Left ventricle myocardium inferior (tissue), 1 donor: ENCODE data around the gene KLHL6. TPM values are rescaled to one million over a fixed set of nuclear protein-coding genes. Genes with fewer than 3 reads are reported as not detected.
A peak's percentile ranks its signal among the peaks of the same experiment; 100 is the strongest.

ENCODE experiments used
- DNase-seq: peaks from one replicate; pipeline ENCODE4 v3.0.0-alpha.2; 2020
- H3K27ac ChIP-seq: fragments of 200-600 bp; replicated peaks from 2 replicates; pipeline ENCODE4 v1.8.0; 2021
- H3K27me3 ChIP-seq: fragments of 200-600 bp; 2 replicates; pipeline ENCODE4 v1.8.0; 2021; ENCODE audit warnings: low read depth
- H3K36me3 ChIP-seq: fragments of 200-600 bp; 2 replicates; pipeline ENCODE4 v1.8.0; 2021
- H3K4me1 ChIP-seq: fragments of 200-600 bp; 2 replicates; pipeline ENCODE4 v1.8.0; 2021
- H3K4me3 ChIP-seq: fragments of 200-600 bp; 2 replicates; pipeline ENCODE4 v1.8.0; 2021; ENCODE audit warnings: mild to moderate bottlenecking, moderate library complexity
- H3K9me3 ChIP-seq: fragments of 200-600 bp; replicated peaks from 2 replicates; pipeline ENCODE4 v1.8.0; 2021
- intact Hi-C: fragments of 100-400 bp; cut with micrococcal nuclease; formaldehyde crosslinking; loops from one replicate; pipeline ENCODE4 v1.11.0; 2022
- total RNA-seq: library from RNA; stranded (reverse); fragmentation: NEBNext Ultra II Directional; extraction: Animal tissue kit (Norgen Biotek cat#: 25700); gene quantifications from one replicate; pipeline ENCODE4 v1.2.1, GENCODE V29; 2021
- TF ChIP-seq, protein P1 (sequence below): fragments of 200-600 bp; IDR thresholded peaks from 2 replicates; pipeline ENCODE4 v1.8.0; 2021; ENCODE audit warnings: antibody characterized with exemption, mild to moderate bottlenecking, borderline replicate concordance
- donor health status: DM: no; HTN: yes; CAD: no; lungs with severe emphysema.

KLHL6 gene
- total RNA-seq, 1 donor from 2014 or later, result 0.69 TPM

- Histone ChIP-seq H3K4me3 (no peak overlapping the region), H3K9me3 (no peaks in the 10 kb centered on the region), H3K4me1 (peaks cover 21% of the 10 kb centered on the region), H3K27me3 (no peaks in the 10 kb centered on the region), H3K27ac (peak overlapping the region; percentile 83), H3K36me3 (no peaks in the 10 kb centered on the region)
- intact Hi-C loops, result no loop called here
- TF ChIP-seq, protein P1, sequence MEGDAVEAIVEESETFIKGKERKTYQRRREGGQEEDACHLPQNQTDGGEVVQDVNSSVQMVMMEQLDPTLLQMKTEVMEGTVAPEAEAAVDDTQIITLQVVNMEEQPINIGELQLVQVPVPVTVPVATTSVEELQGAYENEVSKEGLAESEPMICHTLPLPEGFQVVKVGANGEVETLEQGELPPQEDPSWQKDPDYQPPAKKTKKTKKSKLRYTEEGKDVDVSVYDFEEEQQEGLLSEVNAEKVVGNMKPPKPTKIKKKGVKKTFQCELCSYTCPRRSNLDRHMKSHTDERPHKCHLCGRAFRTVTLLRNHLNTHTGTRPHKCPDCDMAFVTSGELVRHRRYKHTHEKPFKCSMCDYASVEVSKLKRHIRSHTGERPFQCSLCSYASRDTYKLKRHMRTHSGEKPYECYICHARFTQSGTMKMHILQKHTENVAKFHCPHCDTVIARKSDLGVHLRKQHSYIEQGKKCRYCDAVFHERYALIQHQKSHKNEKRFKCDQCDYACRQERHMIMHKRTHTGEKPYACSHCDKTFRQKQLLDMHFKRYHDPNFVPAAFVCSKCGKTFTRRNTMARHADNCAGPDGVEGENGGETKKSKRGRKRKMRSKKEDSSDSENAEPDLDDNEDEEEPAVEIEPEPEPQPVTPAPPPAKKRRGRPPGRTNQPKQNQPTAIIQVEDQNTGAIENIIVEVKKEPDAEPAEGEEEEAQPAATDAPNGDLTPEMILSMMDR, result no peak
- no peak for DNase-seq
Observed at GRCh38 chr3:183551930-183552329, 3.6 kb downstream of the KLHL6 start.

DNA sequence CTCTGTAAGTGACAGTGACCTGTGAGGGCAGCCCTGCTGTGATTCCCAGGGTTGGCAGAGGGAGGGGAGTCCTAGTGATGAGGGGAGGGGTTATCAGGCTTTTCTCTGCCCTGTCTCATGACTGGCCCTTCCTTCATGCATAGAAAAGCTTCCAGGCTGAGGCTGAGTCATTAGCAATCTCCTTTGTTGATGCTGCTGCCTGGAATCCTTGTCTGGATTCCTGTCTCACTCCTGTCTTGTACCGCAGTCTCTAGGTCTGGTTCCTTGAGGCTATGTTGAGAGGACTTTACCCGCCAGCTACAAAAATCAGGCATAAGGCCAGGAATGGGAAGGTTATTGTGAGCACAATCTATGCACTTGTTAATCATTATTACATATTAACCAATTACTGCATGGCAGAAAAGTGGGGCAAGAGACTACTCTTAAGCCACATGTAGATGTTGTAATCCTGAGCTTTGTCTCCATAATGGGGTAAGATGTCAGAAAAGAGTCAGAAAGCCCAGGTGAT is 7.2 kb downstream of the KLHL6 start:
- H3K4me1 ChIP-seq, result peaks cover 6% of the 10 kb centered on the region

GRCh38 chr3:183546625-183547024 is 8.9 kb downstream of the KLHL6 start:
- Histone ChIP-seq H3K9me3 (no peaks in the 10 kb centered on the region), H3K36me3 (no peaks in the 10 kb centered on the region), H3K4me3 (no peak overlapping the region), H3K27ac (no peak overlapping the region), H3K27me3 (peaks cover 7% of the 10 kb centered on the region), H3K4me1 (peaks cover 11% of the 10 kb centered on the region)
- intact Hi-C loops, result no loop called here
- TF ChIP-seq, protein P1, result no peak
- DNase-seq, result no peak

More for the DNA sequence above, 7.2 kb downstream of the KLHL6 start:
- Histone ChIP-seq H3K9me3 (no peaks in the 10 kb centered on the region), H3K27ac (no peak overlapping the region), H3K4me3 (no peak overlapping the region), H3K36me3 (no peaks in the 10 kb centered on the region), H3K27me3 (no peaks in the 10 kb centered on the region)
- TF ChIP-seq, protein P1, result no peak
- no peak for DNase-seq
- intact Hi-C loops, result no loop called here

- Histone ChIP-seq H3K4me3 (no peak overlapping the region), H3K4me1 (peaks cover 4% of the 10 kb centered on the region), H3K9me3 (no peaks in the 10 kb centered on the region), H3K27me3 (peaks cover 7% of the 10 kb centered on the region), H3K36me3 (no peaks in the 10 kb centered on the region), H3K27ac (no peak overlapping the region)
- TF ChIP-seq, protein P1, result no peak
- no peak for DNase-seq
- intact Hi-C loops, result no loop called here
Observed at GRCh38 chr3:183545708-183546107, 9.8 kb downstream of the KLHL6 start.

GRCh38 chr3:183542355-183542754 is 13.2 kb downstream of the KLHL6 start:
- intact Hi-C loops, result no loop called here
- TF ChIP-seq, protein P1, result no peak
- H3K4me1 ChIP-seq, result peaks cover 4% of the 10 kb centered on the region
- H3K27me3 ChIP-seq, result peaks cover 7% of the 10 kb centered on the region
- H3K9me3 ChIP-seq, result no peaks in the 10 kb centered on the region
- H3K36me3 ChIP-seq, result no peaks in the 10 kb centered on the region
- no peak overlapping the region for H3K27ac ChIP-seq
- no peak for DNase-seq
- no peak overlapping the region for H3K4me3 ChIP-seq
